ENCODE results near the gene RAP1GAP2.

RAP1GAP2 gene

GRCh38 chr17:2972749-2973148 is 176.5 kb downstream of the RAP1GAP2 start:
- Histone ChIP-seq H3K36me3 (ENCODE audit: control insufficient read depth, insufficient read depth, low read length) (peaks cover 7% of the 10 kb centered on the region), H3K4me3 (ENCODE audit: insufficient read depth, low read depth, low read length, poor library complexity, severe bottlenecking) (no peak overlapping the region), H3K4me1 (ENCODE audit: control insufficient read depth, insufficient read depth, low read length, poor library complexity, severe bottlenecking) (no peaks in the 10 kb centered on the region), H3K9me3 (ENCODE audit: control insufficient read depth, low read length) (no peaks in the 10 kb centered on the region), H3K27me3 (replicated peaks; ENCODE audit: control insufficient read depth, insufficient read depth, low read length, poor library complexity, severe bottlenecking) (no peaks in the 10 kb centered on the region), H3K27ac (ENCODE audit: insufficient read depth, low read length, poor library complexity, severe bottlenecking) (no peak overlapping the region)
- no peak for DNase-seq

DNA sequence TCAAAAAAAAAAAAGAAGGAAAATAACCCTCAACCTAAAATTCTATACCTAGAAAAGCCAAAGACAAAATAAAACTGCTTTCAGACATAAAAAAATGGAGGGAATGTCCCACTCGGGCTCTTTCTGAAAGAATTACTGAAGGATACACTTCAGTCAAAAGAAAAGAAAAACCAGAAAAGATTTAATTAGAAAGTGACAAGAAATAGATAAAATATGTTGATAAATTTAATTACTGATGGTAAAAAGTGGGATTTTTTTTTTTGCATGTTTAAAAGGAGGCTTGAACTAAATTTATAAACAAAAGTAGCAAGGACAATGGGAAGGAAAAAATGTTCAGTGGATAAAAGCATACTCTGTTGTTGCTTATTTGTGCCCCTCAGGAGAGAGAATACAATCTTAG is 178.1 kb downstream of the RAP1GAP2 start:
- Histone ChIP-seq H3K4me1 (ENCODE audit: control insufficient read depth, insufficient read depth, low read length, poor library complexity, severe bottlenecking) (no peaks in the 10 kb centered on the region), H3K36me3 (ENCODE audit: control insufficient read depth, insufficient read depth, low read length) (peaks cover 7% of the 10 kb centered on the region), H3K9me3 (ENCODE audit: control insufficient read depth, low read length) (no peaks in the 10 kb centered on the region), H3K4me3 (ENCODE audit: insufficient read depth, low read depth, low read length, poor library complexity, severe bottlenecking) (no peak overlapping the region), H3K27me3 (replicated peaks; ENCODE audit: control insufficient read depth, insufficient read depth, low read length, poor library complexity, severe bottlenecking) (no peaks in the 10 kb centered on the region), H3K27ac (ENCODE audit: insufficient read depth, low read length, poor library complexity, severe bottlenecking) (no peak overlapping the region)
- DNase-seq = no peak

DNA sequence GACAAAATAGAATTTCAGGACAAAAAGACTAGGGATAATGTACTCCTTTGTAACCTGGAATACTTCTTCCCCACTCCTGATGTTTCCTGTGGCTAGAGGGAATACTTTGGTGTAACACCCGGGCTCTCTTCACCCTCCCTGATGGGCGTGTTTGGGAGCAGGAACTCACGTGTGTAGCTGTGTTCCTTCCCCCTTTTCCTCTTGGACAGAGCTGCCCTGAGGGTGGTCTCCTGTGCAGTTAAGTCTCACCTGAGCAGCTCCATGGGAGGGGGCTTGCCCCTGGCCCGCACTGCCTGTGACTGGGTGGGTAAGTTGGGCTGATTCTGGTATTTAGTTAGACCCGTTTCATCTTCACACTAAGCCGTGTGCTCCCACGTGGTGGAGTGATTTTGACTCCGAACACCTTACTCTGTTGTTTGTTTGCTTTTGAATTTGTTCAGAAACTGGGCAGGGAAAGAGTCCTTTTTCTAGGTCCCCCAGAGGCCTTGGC is 179.3 kb downstream of the RAP1GAP2 start:
- Histone ChIP-seq H3K9me3 (ENCODE audit: control insufficient read depth, low read length) (no peaks in the 10 kb centered on the region), H3K27me3 (replicated peaks; ENCODE audit: control insufficient read depth, insufficient read depth, low read length, poor library complexity, severe bottlenecking) (no peaks in the 10 kb centered on the region), H3K36me3 (ENCODE audit: control insufficient read depth, insufficient read depth, low read length) (peaks cover 12% of the 10 kb centered on the region), H3K27ac (ENCODE audit: insufficient read depth, low read length, poor library complexity, severe bottlenecking) (no peak overlapping the region), H3K4me3 (ENCODE audit: insufficient read depth, low read depth, low read length, poor library complexity, severe bottlenecking) (no peak overlapping the region), H3K4me1 (ENCODE audit: control insufficient read depth, insufficient read depth, low read length, poor library complexity, severe bottlenecking) (no peaks in the 10 kb centered on the region)
- DNase-seq = no peak

DNA sequence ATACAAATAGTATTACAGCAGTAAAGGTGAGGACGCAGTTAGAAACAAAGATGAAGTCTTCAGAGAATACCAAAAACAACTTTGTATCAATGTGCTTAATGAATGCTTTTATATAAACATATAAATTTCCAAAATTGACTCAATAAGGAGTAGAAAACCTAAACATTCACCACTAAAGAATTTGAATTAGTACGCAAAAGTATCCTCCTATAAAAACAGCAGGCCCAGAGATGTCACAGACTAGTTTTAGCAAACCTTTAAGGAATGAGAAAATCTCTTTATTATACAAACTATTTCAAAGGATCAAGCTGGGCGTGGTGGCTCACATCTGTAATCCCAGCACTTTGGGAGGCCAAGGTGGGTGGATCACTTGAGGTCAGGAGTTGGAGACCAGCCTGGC is 180.9 kb downstream of the RAP1GAP2 start:
- Histone ChIP-seq H3K27ac (ENCODE audit: insufficient read depth, low read length, poor library complexity, severe bottlenecking) (no peak overlapping the region), H3K27me3 (replicated peaks; ENCODE audit: control insufficient read depth, insufficient read depth, low read length, poor library complexity, severe bottlenecking) (no peaks in the 10 kb centered on the region), H3K4me3 (ENCODE audit: insufficient read depth, low read depth, low read length, poor library complexity, severe bottlenecking) (no peak overlapping the region), H3K36me3 (ENCODE audit: control insufficient read depth, insufficient read depth, low read length) (peaks cover 26% of the 10 kb centered on the region), H3K9me3 (ENCODE audit: control insufficient read depth, low read length) (no peaks in the 10 kb centered on the region), H3K4me1 (ENCODE audit: control insufficient read depth, insufficient read depth, low read length, poor library complexity, severe bottlenecking) (no peaks in the 10 kb centered on the region)
- DNase-seq = no peak

- DNase-seq = no peak
- Histone ChIP-seq H3K4me3 (ENCODE audit: insufficient read depth, low read depth, low read length, poor library complexity, severe bottlenecking) (no peak overlapping the region), H3K27me3 (replicated peaks; ENCODE audit: control insufficient read depth, insufficient read depth, low read length, poor library complexity, severe bottlenecking) (no peaks in the 10 kb centered on the region), H3K27ac (ENCODE audit: insufficient read depth, low read length, poor library complexity, severe bottlenecking) (no peak overlapping the region), H3K9me3 (ENCODE audit: control insufficient read depth, low read length) (no peaks in the 10 kb centered on the region), H3K36me3 (ENCODE audit: control insufficient read depth, insufficient read depth, low read length) (peaks cover 33% of the 10 kb centered on the region), H3K4me1 (ENCODE audit: control insufficient read depth, insufficient read depth, low read length, poor library complexity, severe bottlenecking) (no peaks in the 10 kb centered on the region)
These were observed 181.9 kb downstream of the RAP1GAP2 start for GRCh38 chr17:2978116-2978515.

- no peak overlapping the region for H3K27ac ChIP-seq (ENCODE audit: insufficient read depth, low read length, poor library complexity, severe bottlenecking)
- H3K9me3 ChIP-seq (ENCODE audit: control insufficient read depth, low read length) = no peaks in the 10 kb centered on the region
- H3K4me3 ChIP-seq (ENCODE audit: insufficient read depth, low read depth, low read length, poor library complexity, severe bottlenecking) = no peak overlapping the region
- DNase-seq = no peak
- H3K4me1 ChIP-seq (ENCODE audit: control insufficient read depth, insufficient read depth, low read length, poor library complexity, severe bottlenecking) = no peaks in the 10 kb centered on the region
- peaks cover 42% of the 10 kb centered on the region for H3K36me3 ChIP-seq (ENCODE audit: control insufficient read depth, insufficient read depth, low read length)
- H3K27me3 ChIP-seq (replicated peaks; ENCODE audit: control insufficient read depth, insufficient read depth, low read length, poor library complexity, severe bottlenecking) = no peaks in the 10 kb centered on the region
These were observed 182.8 kb downstream of the RAP1GAP2 start for GRCh38 chr17:2978991-2979390.

DNA sequence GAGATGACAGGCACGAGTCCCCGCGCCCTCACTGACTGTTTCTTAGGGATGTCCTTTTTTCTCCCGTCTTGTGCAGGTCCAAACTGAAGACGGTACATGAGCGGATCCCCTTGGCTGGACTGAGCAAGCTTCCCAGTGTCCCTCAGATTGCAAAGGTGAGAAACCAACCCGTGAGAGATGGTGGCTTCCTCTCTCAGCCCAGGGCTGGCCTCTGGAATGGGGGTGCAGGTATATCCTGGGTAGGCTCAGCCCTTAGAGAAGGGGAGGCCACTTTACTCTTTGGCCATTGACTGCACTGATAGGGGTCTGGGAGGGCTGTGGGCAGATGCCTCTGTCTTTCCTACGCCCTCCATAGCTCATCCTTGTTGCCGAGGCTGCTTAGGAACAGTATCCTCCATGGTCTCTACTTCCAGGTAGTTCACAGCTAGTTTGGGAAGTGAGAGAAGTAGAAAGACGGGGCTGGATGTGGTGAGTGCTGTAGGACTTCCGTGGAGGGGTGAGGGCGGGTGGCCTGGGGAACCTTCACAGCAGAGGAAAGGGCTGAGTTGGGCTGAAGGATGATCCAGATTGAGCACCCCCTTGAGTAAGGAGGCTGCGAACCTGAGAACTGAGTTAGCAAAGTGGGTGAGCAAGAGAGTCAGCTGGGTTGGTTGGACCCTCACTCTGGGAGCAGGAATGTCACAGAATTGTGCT is 184.1 kb downstream of the RAP1GAP2 start:
- Histone ChIP-seq H3K27me3 (replicated peaks; ENCODE audit: control insufficient read depth, insufficient read depth, low read length, poor library complexity, severe bottlenecking) (no peaks in the 10 kb centered on the region), H3K27ac (ENCODE audit: insufficient read depth, low read length, poor library complexity, severe bottlenecking) (no peak overlapping the region), H3K36me3 (ENCODE audit: control insufficient read depth, insufficient read depth, low read length) (peaks cover 54% of the 10 kb centered on the region), H3K9me3 (ENCODE audit: control insufficient read depth, low read length) (no peaks in the 10 kb centered on the region), H3K4me3 (ENCODE audit: insufficient read depth, low read depth, low read length, poor library complexity, severe bottlenecking) (no peak overlapping the region), H3K4me1 (ENCODE audit: control insufficient read depth, insufficient read depth, low read length, poor library complexity, severe bottlenecking) (no peaks in the 10 kb centered on the region)
- DNase-seq = no peak

DNA sequence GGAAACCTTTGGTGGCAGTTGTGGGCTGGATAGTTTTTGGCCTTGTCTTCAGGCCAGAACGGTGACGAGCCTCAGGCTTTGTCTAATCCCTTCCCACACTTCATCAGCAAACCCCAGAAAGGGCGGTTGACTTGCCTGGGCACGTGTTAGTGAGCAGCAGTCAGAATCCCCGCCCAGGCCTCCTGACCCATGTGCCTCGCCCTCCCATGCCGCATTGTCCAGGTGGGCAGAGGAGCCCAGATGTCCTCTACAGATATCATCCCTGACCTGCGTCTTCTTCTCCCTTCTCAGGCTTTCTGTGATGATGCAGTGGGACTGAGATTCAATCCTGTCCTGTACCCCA is 184.6 kb downstream of the RAP1GAP2 start:
- H3K4me3 ChIP-seq (ENCODE audit: insufficient read depth, low read depth, low read length, poor library complexity, severe bottlenecking) = no peak overlapping the region
- H3K27me3 ChIP-seq (replicated peaks; ENCODE audit: control insufficient read depth, insufficient read depth, low read length, poor library complexity, severe bottlenecking) = no peaks in the 10 kb centered on the region
- DNase-seq = no peak
- no peaks in the 10 kb centered on the region for H3K9me3 ChIP-seq (ENCODE audit: control insufficient read depth, low read length)
- H3K4me1 ChIP-seq (ENCODE audit: control insufficient read depth, insufficient read depth, low read length, poor library complexity, severe bottlenecking) = no peaks in the 10 kb centered on the region
- peaks cover 54% of the 10 kb centered on the region for H3K36me3 ChIP-seq (ENCODE audit: control insufficient read depth, insufficient read depth, low read length)
- no peak overlapping the region for H3K27ac ChIP-seq (ENCODE audit: insufficient read depth, low read length, poor library complexity, severe bottlenecking)

DNA sequence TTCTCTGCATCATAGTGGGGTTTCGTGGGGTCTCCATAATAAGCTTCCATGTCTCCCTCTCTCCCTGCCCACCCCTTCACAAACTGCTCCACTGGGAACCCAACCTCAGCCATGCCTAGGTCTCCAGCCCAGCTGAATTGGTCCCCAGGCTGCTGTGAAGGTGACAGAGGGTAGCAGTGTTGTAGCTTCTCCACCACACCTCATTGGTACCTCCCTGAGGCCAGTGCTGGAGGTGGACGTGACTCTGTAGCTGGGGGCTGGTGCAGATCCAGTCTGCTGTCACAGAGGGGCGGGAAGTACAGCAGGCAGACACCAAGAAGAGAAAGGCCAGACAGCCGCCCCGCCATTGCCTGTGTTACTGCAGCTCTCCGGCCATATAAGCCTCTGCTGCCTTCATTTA is 185.1 kb downstream of the RAP1GAP2 start:
- DNase-seq = no peak
- H3K4me3 ChIP-seq (ENCODE audit: insufficient read depth, low read depth, low read length, poor library complexity, severe bottlenecking) = no peak overlapping the region
- H3K36me3 ChIP-seq (ENCODE audit: control insufficient read depth, insufficient read depth, low read length) = peaks cover 56% of the 10 kb centered on the region
- H3K4me1 ChIP-seq (ENCODE audit: control insufficient read depth, insufficient read depth, low read length, poor library complexity, severe bottlenecking) = no peaks in the 10 kb centered on the region
- H3K27me3 ChIP-seq (replicated peaks; ENCODE audit: control insufficient read depth, insufficient read depth, low read length, poor library complexity, severe bottlenecking) = no peaks in the 10 kb centered on the region
- H3K9me3 ChIP-seq (ENCODE audit: control insufficient read depth, low read length) = no peaks in the 10 kb centered on the region
- no peak overlapping the region for H3K27ac ChIP-seq (ENCODE audit: insufficient read depth, low read length, poor library complexity, severe bottlenecking)

GRCh38 chr17:2982854-2983253 is 186.6 kb downstream of the RAP1GAP2 start:
- H3K4me3 ChIP-seq (ENCODE audit: insufficient read depth, low read depth, low read length, poor library complexity, severe bottlenecking) = no peak overlapping the region
- H3K9me3 ChIP-seq (ENCODE audit: control insufficient read depth, low read length) = no peaks in the 10 kb centered on the region
- no peaks in the 10 kb centered on the region for H3K27me3 ChIP-seq (replicated peaks; ENCODE audit: control insufficient read depth, insufficient read depth, low read length, poor library complexity, severe bottlenecking)
- H3K36me3 ChIP-seq (ENCODE audit: control insufficient read depth, insufficient read depth, low read length) = peaks cover 63% of the 10 kb centered on the region
- no peak for DNase-seq
- no peaks in the 10 kb centered on the region for H3K4me1 ChIP-seq (ENCODE audit: control insufficient read depth, insufficient read depth, low read length, poor library complexity, severe bottlenecking)
- no peak overlapping the region for H3K27ac ChIP-seq (ENCODE audit: insufficient read depth, low read length, poor library complexity, severe bottlenecking)

All from effector memory CD4-positive, alpha-beta T cell (primary cell).